Measurements from ENCODE around the gene DYNC2H1. TPM values are rescaled to one million over a fixed set of nuclear protein-coding genes. Genes with fewer than 3 reads are reported as not detected.

DYNC2H1 gene
- total RNA-seq, 1 experiment from 2014 or later: 17.2 TPM

DNA sequence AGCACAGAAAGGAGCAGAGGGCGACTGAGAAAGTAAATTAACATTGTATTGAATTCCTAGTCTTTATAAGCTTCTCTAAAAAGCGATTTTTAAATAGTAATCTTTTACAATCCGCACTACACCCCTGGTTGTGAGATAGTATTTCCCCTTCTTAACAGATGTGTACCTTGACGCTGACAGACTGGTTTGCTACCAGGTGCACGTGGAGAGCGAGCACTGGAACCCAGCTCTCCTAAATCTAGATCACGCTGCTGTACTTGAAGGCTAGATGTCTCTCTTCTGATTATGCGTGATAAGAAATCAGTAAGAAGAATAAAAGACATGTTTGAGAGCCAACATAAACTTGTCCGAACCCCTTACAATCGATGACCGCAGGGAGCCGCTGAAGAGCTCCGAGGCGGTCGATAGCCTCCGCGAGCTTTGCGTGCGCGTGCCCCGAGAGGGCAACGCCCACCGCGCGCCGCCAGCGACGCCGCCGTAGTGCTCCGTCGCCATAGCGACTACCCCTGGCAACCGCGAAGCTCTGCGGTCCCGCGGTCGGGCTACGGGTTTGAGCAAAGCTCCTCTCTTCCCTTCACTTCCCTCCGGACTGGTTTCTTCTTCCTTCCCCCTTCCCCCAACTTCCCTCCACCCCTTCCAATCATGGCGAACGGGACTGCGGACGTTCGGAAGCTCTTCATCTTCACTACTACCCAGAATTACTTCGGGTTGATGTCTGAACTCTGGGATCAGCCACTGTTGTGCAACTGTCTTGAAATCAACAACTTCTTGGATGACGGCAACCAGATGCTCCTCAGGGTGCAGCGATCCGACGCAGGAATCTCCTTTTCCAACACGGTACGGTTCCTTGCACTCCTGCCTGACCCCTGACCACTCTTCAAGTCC, at the start of gene DYNC2H1 (continued):
- TF ChIP-seq EMX1 (CRISPR knock-in tag; IDR thresholded peaks at IDR 0.05) (no peak), RORB (CRISPR knock-in tag; IDR thresholded peaks at IDR 0.05) (no peak), CREM (CRISPR knock-in tag; IDR thresholded peaks at IDR 0.05) (no peak), RELA (CRISPR knock-in tag; IDR thresholded peaks at IDR 0.05; ENCODE audit: borderline replicate concordance) (no peak), TP53 (CRISPR knock-in tag; IDR thresholded peaks at IDR 0.05) (no peak), ZNF396 (CRISPR knock-in tag; IDR thresholded peaks at IDR 0.05; ENCODE audit: borderline replicate concordance) (no peak), ZBTB21 (CRISPR knock-in tag; IDR thresholded peaks at IDR 0.05; ENCODE audit: borderline replicate concordance) (no peak), NR2C2 (CRISPR knock-in tag; IDR thresholded peaks at IDR 0.05) (no peak), SMAD4 (CRISPR knock-in tag; IDR thresholded peaks at IDR 0.05) (no peak), ZNF121 (CRISPR knock-in tag; IDR thresholded peaks at IDR 0.05) (no peak), FOXJ3 (CRISPR knock-in tag; IDR thresholded peaks at IDR 0.05; ENCODE audit: borderline replicate concordance) (no peak), ZNF317 (CRISPR knock-in tag; IDR thresholded peaks at IDR 0.05; ENCODE audit: borderline replicate concordance, low read depth) (no peak), TCF7 (CRISPR knock-in tag; IDR thresholded peaks at IDR 0.05; ENCODE audit: low read depth) (no peak), HMGA2 (CRISPR knock-in tag; IDR thresholded peaks at IDR 0.05) (no peak)
- TF ChIP-seq, protein P1, sequence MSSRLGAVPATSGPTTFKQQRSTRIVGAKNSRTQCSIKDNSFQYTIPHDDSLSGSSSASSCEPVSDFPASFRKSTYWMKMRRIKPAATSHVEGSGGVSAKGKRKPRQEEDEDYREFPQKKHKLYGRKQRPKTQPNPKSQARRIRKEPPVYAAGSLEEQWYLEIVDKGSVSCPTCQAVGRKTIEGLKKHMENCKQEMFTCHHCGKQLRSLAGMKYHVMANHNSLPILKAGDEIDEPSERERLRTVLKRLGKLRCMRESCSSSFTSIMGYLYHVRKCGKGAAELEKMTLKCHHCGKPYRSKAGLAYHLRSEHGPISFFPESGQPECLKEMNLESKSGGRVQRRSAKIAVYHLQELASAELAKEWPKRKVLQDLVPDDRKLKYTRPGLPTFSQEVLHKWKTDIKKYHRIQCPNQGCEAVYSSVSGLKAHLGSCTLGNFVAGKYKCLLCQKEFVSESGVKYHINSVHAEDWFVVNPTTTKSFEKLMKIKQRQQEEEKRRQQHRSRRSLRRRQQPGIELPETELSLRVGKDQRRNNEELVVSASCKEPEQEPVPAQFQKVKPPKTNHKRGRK (CRISPR knock-in tag; IDR thresholded peaks at IDR 0.05; ENCODE audit: borderline replicate concordance): no peak
- TF ChIP-seq, protein P2, sequence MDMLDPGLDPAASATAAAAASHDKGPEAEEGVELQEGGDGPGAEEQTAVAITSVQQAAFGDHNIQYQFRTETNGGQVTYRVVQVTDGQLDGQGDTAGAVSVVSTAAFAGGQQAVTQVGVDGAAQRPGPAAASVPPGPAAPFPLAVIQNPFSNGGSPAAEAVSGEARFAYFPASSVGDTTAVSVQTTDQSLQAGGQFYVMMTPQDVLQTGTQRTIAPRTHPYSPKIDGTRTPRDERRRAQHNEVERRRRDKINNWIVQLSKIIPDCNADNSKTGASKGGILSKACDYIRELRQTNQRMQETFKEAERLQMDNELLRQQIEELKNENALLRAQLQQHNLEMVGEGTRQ (CRISPR knock-in tag; IDR thresholded peaks at IDR 0.05): no peak
- TF ChIP-seq, protein P3, sequence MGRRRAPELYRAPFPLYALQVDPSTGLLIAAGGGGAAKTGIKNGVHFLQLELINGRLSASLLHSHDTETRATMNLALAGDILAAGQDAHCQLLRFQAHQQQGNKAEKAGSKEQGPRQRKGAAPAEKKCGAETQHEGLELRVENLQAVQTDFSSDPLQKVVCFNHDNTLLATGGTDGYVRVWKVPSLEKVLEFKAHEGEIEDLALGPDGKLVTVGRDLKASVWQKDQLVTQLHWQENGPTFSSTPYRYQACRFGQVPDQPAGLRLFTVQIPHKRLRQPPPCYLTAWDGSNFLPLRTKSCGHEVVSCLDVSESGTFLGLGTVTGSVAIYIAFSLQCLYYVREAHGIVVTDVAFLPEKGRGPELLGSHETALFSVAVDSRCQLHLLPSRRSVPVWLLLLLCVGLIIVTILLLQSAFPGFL (CRISPR knock-in tag; IDR thresholded peaks at IDR 0.05; ENCODE audit: borderline replicate concordance): no peak
- TF ChIP-seq, protein P4, sequence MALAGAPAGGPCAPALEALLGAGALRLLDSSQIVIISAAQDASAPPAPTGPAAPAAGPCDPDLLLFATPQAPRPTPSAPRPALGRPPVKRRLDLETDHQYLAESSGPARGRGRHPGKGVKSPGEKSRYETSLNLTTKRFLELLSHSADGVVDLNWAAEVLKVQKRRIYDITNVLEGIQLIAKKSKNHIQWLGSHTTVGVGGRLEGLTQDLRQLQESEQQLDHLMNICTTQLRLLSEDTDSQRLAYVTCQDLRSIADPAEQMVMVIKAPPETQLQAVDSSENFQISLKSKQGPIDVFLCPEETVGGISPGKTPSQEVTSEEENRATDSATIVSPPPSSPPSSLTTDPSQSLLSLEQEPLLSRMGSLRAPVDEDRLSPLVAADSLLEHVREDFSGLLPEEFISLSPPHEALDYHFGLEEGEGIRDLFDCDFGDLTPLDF (CRISPR knock-in tag; IDR thresholded peaks at IDR 0.05): no peak
- TF ChIP-seq, protein P5, sequence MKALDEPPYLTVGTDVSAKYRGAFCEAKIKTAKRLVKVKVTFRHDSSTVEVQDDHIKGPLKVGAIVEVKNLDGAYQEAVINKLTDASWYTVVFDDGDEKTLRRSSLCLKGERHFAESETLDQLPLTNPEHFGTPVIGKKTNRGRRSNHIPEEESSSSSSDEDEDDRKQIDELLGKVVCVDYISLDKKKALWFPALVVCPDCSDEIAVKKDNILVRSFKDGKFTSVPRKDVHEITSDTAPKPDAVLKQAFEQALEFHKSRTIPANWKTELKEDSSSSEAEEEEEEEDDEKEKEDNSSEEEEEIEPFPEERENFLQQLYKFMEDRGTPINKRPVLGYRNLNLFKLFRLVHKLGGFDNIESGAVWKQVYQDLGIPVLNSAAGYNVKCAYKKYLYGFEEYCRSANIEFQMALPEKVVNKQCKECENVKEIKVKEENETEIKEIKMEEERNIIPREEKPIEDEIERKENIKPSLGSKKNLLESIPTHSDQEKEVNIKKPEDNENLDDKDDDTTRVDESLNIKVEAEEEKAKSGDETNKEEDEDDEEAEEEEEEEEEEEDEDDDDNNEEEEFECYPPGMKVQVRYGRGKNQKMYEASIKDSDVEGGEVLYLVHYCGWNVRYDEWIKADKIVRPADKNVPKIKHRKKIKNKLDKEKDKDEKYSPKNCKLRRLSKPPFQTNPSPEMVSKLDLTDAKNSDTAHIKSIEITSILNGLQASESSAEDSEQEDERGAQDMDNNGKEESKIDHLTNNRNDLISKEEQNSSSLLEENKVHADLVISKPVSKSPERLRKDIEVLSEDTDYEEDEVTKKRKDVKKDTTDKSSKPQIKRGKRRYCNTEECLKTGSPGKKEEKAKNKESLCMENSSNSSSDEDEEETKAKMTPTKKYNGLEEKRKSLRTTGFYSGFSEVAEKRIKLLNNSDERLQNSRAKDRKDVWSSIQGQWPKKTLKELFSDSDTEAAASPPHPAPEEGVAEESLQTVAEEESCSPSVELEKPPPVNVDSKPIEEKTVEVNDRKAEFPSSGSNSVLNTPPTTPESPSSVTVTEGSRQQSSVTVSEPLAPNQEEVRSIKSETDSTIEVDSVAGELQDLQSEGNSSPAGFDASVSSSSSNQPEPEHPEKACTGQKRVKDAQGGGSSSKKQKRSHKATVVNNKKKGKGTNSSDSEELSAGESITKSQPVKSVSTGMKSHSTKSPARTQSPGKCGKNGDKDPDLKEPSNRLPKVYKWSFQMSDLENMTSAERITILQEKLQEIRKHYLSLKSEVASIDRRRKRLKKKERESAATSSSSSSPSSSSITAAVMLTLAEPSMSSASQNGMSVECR (CRISPR knock-in tag; IDR thresholded peaks at IDR 0.05; ENCODE audit: borderline replicate concordance): 0 out of 2 replicates have a peak, but pooled peaks have one; percentile 53
- TF ChIP-seq, protein P6, sequence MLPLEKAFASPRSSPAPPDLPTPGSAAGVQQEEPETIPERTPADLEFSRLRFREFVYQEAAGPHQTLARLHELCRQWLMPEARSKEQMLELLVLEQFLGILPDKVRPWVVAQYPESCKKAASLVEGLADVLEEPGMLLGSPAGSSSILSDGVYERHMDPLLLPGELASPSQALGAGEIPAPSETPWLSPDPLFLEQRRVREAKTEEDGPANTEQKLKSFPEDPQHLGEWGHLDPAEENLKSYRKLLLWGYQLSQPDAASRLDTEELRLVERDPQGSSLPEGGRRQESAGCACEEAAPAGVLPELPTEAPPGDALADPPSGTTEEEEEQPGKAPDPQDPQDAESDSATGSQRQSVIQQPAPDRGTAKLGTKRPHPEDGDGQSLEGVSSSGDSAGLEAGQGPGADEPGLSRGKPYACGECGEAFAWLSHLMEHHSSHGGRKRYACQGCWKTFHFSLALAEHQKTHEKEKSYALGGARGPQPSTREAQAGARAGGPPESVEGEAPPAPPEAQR (CRISPR knock-in tag; IDR thresholded peaks at IDR 0.05): no peak
- TF ChIP-seq, protein P7, sequence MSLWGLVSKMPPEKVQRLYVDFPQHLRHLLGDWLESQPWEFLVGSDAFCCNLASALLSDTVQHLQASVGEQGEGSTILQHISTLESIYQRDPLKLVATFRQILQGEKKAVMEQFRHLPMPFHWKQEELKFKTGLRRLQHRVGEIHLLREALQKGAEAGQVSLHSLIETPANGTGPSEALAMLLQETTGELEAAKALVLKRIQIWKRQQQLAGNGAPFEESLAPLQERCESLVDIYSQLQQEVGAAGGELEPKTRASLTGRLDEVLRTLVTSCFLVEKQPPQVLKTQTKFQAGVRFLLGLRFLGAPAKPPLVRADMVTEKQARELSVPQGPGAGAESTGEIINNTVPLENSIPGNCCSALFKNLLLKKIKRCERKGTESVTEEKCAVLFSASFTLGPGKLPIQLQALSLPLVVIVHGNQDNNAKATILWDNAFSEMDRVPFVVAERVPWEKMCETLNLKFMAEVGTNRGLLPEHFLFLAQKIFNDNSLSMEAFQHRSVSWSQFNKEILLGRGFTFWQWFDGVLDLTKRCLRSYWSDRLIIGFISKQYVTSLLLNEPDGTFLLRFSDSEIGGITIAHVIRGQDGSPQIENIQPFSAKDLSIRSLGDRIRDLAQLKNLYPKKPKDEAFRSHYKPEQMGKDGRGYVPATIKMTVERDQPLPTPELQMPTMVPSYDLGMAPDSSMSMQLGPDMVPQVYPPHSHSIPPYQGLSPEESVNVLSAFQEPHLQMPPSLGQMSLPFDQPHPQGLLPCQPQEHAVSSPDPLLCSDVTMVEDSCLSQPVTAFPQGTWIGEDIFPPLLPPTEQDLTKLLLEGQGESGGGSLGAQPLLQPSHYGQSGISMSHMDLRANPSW (CRISPR knock-in tag; conservative IDR thresholded peaks at IDR 0.05; ENCODE audit: low read depth): no peak
- TF ChIP-seq, protein P8, sequence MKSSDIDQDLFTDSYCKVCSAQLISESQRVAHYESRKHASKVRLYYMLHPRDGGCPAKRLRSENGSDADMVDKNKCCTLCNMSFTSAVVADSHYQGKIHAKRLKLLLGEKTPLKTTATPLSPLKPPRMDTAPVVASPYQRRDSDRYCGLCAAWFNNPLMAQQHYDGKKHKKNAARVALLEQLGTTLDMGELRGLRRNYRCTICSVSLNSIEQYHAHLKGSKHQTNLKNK (CRISPR knock-in tag; IDR thresholded peaks at IDR 0.05): no peak
- TF ChIP-seq, protein P9, sequence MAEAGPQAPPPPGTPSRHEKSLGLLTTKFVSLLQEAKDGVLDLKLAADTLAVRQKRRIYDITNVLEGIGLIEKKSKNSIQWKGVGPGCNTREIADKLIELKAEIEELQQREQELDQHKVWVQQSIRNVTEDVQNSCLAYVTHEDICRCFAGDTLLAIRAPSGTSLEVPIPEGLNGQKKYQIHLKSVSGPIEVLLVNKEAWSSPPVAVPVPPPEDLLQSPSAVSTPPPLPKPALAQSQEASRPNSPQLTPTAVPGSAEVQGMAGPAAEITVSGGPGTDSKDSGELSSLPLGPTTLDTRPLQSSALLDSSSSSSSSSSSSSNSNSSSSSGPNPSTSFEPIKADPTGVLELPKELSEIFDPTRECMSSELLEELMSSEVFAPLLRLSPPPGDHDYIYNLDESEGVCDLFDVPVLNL (CRISPR knock-in tag; IDR thresholded peaks at IDR 0.05; ENCODE audit: borderline replicate concordance, low read depth): no peak

All from WTC11 (cell line).